HuH-7.5 (cell line): ENCODE data around the gene DMBT1.
"Not testable (repeated sequence)": the region's sequence is repeated elsewhere in the genome, so short reads cannot be mapped to it uniquely, and the experiment has no call there.

Source experiments
- DNase-seq: peaks from one replicate; pipeline ENCODE4 v3.0.0; 2011; ENCODE audit warnings: low spot score

The DMBT1 gene

DNA sequence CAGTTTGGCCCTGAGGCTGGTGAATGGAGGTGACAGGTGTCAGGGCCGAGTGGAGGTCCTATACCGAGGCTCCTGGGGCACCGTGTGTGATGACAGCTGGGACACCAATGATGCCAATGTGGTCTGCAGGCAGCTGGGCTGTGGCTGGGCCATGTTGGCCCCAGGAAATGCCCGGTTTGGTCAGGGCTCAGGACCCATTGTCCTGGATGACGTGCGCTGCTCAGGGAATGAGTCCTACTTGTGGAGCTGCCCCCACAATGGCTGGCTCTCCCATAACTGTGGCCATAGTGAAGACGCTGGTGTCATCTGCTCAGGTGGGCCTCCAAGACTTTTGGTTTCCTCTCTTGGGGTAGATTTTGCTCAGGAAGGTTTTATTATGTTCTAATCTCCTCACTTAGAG, 25.5 kb downstream of the DMBT1 start:
- not testable (repeated sequence) for DNase-seq

DNA sequence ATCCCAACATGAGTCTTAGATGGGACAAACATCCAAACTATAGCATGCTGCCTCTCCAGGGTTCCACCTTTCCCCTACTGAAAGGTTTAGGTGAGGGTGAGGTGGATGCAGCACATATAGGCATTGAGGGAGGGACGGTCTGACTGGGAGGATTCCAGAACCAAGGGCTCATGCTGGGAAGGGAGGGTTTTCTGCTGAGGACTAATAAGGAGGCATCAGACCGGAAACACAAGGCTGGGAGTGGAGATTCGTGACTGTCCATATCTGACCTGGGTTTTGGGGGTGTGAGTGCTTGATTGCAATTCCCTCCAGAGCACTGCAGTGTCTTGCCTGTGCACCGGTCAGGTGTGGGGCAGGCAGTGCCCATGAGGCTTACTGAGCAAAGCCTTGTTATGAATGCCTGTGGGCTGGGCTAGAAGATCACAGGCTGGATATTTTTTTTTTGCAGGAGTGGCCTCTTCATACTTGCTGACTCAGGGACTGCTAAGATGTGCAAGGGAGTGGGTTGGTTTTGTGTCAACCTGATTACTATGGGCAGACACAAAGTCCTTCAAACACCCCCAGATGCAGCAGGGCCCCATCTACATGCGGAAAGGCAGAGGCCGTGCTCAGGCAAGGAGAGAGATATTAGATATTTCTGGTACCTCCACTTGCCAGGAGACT, 26.7 kb downstream of the DMBT1 start:
- DNase-seq: no peak

DNA sequence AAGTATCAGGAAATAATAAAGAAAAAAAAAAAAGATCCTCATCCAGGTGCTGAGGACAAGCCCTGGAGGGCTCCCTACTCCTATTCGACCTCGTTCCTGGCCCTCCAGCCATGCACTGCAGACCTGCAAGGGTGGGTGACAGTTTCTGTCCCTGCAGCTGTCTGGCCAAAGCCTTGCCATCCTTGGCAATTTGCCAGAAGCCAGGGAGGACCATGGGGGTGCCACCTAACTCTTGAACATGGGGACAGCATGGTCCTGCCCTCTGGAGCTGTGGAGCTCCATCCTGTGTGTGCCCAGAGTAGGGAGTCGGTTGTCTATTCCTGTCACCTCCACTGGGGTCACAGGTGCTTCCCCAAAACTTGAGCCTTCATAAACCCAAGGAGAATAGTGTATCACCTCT, 27.8 kb downstream of the DMBT1 start:
- no peak for DNase-seq

DNA sequence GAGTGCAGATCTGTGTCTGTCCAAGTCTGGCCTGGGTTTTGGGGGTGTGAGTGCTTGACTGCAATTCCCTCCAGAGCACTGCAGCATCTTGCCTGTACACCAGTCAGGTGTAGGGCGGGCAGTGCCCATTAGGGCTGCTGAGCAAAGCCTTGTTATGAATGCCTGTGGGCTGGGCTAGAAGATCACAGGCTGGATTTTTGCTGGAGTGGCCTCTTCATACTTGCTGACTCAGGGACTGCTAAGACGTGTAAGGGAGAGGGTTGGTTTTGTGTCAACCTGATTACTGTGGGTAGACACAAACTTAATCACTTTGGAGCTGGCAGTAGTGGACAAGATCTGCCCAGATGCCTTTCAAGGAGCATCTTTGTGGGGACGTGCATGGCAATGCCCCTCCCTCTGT, 29.6 kb downstream of the DMBT1 start:
- no peak for DNase-seq

DNA sequence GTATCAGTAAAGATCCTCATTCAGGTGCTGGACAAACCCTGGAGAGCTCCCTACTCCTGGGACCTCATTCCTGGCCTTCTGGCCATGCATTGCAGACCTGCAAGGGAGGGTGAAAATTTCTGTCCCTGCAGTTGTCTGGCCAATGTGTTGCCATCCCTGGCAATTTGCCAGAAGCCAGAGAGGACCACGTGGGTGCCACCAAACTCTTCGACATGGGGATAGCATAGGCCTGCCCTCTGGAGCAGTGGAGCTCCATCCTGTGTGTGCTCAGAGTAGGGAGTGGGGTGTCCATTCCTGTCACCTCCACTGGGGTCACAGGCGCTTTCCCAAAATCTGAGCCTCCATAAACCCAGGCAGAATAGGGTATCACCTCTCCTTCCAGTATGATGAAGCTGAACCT, 31.2 kb downstream of the DMBT1 start:
- no peak for DNase-seq

DNA sequence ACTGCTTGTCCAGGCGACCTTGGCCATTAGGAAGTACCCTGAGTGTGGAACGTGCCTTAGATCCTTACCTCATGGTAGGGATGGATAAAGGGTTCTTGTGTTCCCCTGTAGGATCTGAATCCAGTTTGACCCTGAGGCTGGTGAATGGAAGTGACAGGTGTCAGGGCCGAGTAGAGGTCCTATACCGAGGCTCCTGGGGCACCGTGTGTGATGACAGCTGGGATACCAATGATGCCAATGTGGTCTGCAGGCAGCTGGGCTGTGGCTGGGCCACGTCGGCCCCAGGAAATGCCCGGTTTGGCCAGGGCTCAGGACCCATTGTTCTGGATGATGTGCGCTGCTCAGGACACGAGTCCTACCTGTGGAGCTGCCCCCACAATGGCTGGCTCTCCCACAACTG, 31.6 kb downstream of the DMBT1 start:
- no peak for DNase-seq

DNA sequence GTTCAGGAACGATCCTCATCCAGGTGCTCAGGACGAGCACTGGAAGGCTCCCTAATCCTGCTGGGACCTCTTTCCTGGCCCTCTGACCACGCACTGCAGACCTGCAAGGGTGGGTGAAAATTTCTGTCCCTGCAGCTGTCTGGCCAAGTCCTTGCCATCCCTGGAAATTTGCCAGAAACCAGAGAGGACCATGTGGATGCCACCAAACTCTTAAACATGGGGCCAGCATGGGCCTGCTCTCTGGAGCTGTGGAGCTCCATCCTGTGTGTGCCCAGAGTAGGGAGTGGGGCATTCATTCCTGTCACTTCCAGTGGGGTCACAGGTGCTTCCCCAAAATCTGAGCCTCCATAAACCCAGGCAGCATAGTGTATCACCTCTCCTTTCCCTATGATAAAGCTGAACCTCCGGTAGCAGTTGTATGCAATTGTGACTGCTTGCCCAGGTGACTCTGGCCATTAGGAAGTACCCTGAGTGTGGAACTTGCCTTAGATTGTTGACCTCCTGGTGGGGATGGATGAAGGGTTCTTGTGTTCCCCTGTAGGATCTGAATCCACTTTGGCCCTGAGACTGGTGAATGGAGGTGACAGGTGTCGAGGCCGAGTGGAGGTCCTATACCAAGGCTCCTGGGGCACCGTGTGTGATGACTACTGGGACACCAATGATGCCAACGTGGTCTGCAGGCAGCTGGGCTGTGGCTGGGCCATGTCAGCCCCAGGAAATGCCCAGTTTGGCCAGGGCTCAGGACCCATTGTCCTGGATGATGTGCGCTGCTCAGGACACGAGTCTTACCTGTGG, 57.1 kb downstream of the DMBT1 start:
- no peak for DNase-seq

DNA sequence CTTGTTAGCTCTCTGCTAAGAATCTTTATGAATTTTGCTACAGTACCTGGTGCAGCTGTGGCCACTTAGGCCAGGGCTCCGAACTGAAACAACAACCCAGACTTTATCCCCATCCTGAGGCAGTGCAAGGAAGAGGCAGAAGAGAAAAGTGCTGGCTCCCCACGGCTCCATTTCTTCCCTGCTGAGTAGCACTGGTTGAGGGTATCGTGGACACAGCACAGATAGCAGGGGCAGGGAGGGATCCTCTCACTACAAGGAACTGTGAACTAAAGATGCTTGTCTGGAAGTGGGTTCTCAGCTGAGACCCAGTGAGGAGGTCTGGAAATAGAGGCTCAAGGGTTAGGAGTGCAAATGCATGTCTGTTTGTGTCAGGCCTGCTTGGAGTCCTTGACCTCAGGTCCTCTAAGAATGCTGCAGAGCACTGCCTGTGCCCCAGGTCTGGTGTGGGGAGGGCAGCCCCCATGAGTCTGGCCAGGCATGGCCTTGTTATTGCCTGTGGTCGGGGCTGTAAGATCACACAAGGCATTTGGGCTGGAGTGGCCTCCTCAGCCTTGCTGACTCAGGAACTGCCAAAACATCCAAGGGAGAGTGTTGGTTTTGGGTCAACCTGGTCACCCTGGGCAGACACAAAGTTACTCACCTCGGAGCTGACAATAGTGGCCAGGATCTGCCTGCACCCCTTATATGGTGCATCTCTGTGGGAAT, 58.1 kb downstream of the DMBT1 start:
- DNase-seq: no peak

DNA sequence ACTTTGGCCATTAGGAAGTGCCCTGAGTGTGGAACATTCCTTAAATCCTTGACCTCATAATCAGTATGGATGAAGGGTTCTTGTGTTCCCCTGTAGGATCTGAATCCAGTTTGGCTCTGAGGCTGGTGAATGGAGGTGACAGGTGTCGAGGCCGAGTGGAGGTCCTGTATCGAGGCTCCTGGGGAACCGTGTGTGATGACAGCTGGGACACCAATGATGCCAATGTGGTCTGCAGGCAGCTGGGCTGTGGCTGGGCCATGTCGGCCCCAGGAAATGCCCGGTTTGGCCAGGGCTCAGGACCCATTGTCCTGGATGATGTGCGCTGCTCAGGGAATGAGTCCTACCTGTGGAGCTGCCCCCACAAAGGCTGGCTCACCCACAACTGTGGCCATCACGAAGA, 60.4 kb downstream of the DMBT1 start:
- DNase-seq: not testable (repeated sequence)

DNA sequence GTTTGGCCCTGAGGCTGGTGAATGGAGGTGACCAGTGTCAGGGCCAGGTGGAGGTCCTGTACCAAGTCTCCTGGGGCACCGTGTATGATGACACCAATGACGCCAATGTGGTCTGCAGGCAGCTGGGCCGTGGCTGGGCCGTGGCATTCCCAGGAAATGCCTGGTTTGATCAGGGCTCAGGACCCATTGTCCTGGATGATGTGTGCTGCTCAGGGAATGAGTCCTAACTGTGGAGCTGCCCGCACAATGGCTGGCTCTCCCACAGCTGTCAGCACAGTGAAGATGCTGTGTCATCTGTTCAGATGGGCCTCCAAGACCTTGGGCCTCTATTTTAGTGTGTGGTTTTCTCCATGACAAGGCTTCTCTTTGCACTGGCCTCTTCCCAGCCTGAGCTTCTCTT, 64.0 kb downstream of the DMBT1 start:
- DNase-seq: no peak

DNA sequence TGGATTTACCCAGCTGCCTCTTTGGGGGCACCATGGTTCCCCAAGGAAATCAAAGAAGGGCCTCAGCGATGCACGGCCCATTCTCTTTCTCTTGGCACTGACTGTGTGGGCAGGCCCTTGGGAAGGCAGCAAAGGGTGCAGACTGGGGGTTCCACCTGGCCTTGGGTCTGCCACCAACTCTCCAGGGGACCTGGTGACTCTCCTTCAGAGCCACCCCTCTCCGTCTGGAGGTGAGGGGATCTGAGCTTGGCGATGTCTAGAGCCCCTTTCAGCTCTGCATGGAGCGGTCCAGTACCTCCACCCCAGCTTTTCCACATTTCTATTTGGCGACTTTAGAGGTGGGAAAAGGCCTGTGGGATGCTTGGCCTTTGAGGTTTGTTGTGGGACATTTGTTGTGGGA, 70.0 kb downstream of the DMBT1 start:
- no peak for DNase-seq

DNA sequence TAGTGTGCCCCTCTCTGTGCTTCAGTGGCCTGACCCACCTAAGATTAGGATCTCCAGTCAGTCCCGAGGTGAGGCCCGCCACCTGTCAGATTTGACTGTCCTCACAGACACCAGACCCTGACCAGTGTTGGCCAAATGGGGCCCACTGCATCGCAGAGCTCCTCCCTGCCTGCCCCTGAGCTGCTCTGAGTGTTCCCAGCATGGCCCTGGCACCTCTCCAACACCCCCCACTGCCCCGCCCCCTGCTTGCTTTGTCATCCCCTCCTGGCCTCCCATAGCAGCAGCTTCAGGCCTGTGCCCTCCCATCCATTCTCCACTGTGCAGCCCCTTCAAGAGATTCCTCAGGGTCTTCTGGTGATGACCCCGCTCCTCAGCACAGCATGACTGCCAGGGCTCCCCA, 71.5 kb downstream of the DMBT1 start:
- DNase-seq: no peak

DNA sequence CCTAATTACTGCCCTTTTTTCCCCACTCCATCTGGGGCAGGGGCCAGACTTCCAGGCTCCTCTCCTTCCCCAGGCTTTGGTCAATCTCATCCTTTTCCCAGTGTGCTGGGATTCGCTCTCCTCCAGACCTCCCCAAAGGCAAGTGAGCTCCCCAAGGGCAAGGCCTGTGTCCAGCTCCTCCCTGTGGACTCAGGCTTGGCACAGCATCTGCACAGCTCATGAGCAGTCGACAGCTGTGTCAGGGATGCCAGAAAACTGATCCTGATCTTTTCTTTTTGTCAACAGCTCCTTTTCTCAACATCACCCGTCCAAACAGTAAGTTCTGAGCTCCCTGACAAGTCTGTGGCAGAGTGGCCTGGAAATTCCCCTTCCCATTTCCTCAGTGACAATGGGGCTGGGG, 72.0 kb downstream of the DMBT1 start:
- no peak for DNase-seq

DNA sequence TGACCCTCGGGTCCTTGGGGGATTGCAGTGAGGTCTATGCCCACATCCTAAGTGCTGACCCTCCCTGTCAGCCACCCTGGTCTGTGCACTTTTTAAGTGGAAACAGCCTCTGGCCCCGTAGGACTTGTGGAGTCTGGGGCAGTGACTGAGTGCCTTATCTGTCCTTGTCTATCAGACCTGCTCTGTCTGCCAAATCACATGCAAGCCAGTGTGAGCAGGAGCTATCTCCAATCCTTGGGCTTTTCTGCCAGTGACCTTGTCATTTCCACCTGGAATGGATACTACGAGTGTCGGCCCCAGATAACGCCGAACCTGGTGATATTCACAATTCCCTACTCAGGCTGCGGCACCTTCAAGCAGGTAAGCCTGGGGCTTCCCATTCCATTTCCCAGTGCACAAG, 76.4 kb downstream of the DMBT1 start:
- no peak for DNase-seq

DNA sequence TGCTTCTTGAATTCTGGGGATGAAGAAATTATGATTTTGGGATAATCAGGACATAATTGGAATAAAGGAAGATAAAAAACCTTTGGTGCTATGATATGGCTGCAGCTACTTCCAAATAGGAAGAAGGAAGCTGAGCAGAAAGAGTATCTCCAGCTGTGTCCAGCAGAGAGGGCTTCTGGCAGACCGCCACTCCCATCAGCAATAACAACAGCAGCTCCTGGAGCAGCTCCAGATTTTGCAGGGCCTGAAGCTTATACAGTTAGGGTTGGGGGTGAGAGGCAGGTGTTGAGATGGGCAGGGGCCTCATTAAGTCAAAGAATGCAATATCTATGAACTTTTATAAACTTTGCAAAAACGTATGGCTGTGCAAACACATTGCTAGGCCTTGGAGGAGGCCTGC, 76.8 kb downstream of the DMBT1 start:
- DNase-seq: no peak

DNA sequence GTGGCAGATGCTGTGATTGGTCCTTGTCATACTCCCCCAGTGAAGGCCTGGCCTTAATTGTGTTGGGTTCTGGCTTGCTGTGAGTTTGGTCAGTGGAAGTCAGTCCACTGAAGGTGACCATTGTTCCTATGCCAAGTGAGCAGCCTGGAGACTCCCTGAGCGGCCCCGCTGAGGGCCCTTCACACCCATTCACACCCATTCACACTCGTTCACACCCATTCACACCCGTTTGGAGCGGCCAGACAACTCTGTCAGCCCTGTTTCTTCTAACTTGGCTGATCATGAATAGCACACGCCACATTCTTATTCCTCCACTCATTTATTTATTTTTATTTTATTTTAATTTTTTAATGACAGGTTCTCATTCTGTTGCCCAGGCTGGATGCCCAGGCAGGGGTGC, 77.6 kb downstream of the DMBT1 start:
- no peak for DNase-seq

DNA sequence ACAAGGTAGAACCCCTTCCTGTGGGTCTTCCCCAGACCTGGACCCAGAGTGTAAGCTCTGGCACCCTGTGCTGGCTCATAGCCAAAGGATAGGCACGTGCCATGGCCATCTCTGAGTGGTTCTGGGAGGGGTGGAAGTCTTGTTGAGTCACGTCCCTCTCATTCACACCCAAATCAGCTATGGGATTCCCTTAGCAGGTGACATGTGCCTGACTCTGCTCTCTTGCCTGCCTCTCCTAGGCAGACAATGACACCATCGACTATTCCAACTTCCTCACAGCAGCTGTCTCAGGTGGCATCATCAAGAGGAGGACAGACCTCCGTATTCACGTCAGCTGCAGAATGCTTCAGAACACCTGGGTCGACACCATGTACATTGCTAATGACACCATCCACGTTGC, 79.2 kb downstream of the DMBT1 start:
- no peak for DNase-seq

DNA sequence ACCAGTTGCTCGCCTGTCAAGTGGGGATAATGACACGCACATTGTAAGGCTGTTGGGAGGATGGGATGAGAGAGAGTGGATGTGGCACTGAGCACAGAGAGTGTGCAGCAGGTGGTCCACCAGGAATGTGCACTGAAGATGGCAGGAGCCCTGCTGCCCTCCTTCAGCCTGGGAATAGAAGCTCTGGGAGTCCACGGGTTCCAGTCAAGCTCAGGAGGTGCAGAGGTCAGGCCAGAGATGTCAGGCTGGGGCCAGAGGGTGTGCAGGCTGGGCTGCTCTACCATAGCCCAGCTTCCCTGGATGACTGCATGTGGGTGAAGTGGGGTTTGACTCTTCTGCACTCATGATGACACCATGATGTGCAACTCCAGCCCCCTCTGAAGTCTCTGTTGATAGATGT, 80.4 kb downstream of the DMBT1 start:
- DNase-seq: no peak

DNA sequence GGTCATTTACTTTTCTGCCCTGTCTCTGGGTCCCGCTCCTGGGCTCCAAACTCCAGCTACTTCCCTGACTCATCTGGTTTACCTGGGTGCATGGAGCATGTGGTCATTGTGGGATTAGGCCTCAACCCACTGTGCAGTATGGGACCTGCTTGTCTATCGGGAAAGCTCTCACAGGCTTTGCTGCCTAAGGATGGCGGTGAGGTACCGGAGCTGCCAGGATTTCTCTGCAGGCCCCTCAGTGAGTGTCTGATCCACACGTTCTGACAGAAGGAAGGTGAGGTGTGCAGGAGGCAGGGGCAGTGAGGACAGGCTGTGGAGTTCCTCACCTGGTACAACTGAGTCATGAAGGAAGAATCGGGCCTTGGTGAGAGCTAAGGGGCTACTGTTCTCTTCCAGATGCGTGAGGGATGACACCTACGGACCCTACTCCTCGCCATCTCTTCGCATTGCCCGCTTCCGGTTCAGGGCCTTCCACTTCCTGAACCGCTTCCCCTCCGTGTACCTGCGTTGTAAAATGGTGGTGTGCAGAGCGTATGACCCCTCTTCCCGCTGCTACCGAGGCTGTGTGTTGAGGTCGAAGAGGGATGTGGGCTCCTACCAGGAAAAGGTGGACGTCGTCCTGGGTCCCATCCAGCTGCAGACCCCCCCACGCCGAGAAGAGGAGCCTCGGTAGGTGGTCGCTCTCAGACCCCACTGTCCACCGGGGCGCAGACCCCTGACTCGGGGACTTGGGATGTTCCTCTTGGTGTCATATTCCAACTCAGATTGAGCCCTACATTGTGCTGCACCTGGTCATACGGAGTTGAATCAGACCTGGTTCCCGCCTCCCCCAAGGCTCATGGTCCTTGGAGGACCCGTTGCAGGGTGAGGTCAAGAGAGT, 82.4 kb downstream of the DMBT1 start:
- DNase-seq: no peak

DNA sequence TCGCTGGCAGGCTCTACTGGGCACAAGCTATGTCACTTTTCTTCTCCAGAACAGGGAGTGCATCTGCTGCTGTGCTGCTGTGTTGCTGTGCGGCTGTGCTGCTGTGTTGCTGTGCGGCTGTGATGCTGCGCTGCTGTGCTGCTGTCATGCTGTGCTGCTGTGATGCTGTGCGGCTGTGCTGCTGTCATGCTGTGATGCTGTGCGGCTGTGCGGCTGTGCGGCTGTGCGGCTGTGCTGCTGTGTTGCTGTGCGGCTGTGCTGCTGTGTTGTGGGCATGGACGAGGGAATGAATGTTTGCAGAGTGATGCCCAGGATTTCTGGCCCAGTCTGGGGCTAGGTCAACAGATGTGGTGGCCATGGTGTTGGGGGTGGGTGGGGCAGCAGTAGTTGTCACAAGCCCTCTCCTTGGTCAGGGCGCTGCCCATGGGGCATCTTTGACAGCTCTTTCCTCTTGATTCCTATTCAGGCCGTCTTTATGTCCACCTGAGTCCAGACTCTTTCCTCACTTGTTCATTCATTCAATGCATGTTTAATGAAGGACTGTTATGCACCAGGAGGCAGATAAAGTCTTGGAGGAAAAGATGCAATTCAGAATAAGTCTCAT, 83.5 kb downstream of the DMBT1 start:
- DNase-seq: no peak

DNA sequence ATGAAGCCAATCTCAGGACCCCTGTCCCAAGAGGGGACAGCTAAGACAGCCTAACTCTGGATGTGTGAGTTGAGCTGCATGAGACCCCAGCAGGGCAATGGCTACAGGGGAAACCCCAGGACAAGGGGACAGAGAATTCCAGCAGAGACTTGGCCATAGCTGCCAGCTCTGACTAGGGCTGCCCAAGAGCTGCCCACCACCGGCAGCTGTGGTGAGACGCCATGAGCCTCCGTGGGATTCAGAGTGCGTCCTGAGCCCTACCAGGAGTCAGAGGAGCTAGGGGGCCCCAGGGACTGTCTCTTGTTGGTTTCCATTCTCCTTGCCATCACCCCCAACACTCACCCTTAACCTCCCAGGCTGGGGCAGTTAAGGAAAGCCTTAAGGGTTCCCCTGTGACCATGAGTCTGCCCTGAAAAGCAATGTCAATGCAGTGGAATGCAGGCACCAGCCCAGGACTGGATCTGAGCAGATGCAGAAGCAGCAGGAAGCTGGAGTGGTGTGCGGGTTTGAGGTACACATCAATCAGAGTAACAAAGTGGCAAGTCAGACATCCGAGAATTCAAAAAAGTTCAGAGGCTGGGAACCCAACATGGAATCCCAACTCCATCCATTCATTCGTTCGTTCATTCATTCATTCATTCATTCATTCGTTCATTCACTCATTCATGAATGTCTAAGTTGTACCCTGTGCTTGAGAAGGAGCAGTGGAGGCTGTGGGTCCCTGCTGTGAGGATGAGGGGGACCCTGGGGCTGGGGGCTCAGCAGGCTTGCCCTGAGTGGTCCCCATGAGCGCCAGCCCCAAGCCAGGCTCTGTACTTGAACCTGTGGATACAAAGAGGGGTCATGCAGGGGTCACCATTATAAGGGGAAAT, 86.2 kb downstream of the DMBT1 start:
- DNase-seq: no peak
